22Rv1 (cell line): ENCODE results near the gene SPTSSA.
A peak's percentile ranks its signal among the peaks of the same experiment; 100 is the strongest.

Experiments
- H3K27ac ChIP-seq: fragments of 450-650 bp; 2 replicates; pipeline ENCODE4 v1.5.1; 2017
- CTCF ChIP-seq: fragments of 450-650 bp; IDR thresholded peaks from 2 replicates; pipeline ENCODE4 v1.5.1; 2017; ENCODE audit warnings: mild to moderate bottlenecking
- ZFX ChIP-seq: fragments of 450-650 bp; IDR thresholded peaks from 2 replicates; pipeline ENCODE4 v1.6.1; 2017; ENCODE audit warnings: antibody characterized with exemption, borderline replicate concordance

Gene SPTSSA

GRCh38 chr14:34498684-34499412 is 36.8 kb upstream of the SPTSSA start:
- TF ChIP-seq CTCF (peak; percentile 50), ZFX (no peak)
- H3K27ac ChIP-seq, result no peak overlapping the region

GRCh38 chr14:34496679-34497513 is 34.9 kb upstream of the SPTSSA start:
- no peak overlapping the region for H3K27ac ChIP-seq
- TF ChIP-seq ZFX, result no peak
- TF ChIP-seq CTCF, result no peak

DNA sequence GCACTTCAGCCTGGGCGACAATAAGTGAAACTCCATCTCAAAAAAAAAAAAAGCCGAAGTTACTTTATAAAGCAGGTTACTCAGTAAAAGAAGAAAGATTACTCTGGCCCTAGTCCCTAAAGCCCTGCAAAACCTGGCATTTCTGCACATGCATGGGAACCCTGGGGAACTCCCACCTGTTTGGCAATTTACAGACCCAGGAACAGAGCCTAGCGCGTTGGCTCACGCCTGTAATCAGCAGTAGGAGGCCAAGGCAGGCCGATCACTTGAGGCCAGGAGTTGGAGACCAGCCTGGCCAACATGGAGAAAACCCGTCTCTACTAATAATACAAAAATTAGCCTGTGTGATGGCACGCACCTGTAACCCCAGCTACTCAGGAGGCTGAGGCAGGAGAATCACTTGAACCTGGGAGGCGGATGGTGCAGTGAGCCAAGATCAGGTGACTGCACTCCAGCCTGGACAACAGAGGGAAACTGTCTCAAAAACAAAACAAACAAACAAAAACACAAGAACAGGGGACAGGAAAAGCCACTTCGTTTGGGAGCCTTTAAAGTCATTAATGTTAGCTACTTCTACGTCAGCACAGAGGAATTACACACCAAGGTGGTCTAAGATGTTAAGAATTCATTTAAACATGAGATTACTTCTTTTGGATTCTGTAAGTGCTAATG is 34.1 kb upstream of the SPTSSA start:
- TF ChIP-seq ZFX (no peak), CTCF (no peak)
- no peak overlapping the region for H3K27ac ChIP-seq

- TF ChIP-seq CTCF, result no peak
- TF ChIP-seq ZFX, result no peak
- no peak overlapping the region for H3K27ac ChIP-seq
These were observed 27.3 kb upstream of the SPTSSA start for GRCh38 chr14:34489324-34489723.

DNA sequence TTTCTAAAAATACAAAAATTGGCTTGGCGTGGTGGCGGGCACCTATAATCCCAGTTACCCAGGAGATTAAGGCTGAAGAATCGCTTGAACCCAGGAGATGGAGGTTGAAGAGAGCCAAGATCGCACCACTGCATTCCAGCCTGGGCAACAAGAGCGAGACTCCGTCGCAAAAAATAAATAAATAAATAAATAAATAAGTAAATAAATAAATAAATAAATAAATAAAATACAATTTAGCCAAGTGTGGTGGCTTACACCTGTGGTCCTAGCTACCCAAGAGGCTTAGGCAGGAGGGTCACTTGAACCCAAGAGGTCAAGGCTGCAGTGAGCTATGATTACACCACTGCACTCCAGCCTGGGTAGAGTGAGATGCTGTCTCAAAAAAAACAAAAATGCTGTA is 26.5 kb upstream of the SPTSSA start:
- TF ChIP-seq ZFX, result no peak
- TF ChIP-seq CTCF, result no peak

GRCh38 chr14:34484726-34485125 is 22.7 kb upstream of the SPTSSA start:
- H3K27ac ChIP-seq, result no peak overlapping the region
- TF ChIP-seq ZFX, result no peak
- no peak for TF ChIP-seq CTCF

More for the DNA sequence above, 26.5 kb upstream of the SPTSSA start:
- H3K27ac ChIP-seq, result no peak overlapping the region
